ENCODE data around the gene ODAPH.
"Not testable (repeated sequence)": the region's sequence is repeated elsewhere in the genome, so short reads cannot be mapped to it uniquely, and the experiment has no call there.

The ODAPH gene

GRCh38 chr4:75542824-75543223 is 13.0 kb upstream of the ODAPH start:
- H3K27ac ChIP-seq, result no peak overlapping the region
- TF ChIP-seq ZFX (IDR thresholded peaks at IDR 0.05) (no peak), CTCF (conservative IDR thresholded peaks at IDR 0.05) (no peak)

- not testable (repeated sequence) for H3K27ac ChIP-seq
These were observed 11.6 kb upstream of the ODAPH start for GRCh38 chr4:75544220-75544619.

GRCh38 chr4:75544870-75545269 is 11.0 kb upstream of the ODAPH start:
- H3K27ac ChIP-seq, result no peak overlapping the region
- TF ChIP-seq CTCF (conservative IDR thresholded peaks at IDR 0.05) (no peak), ZFX (IDR thresholded peaks at IDR 0.05) (no peak)

GRCh38 chr4:75545526-75545925 is 10.3 kb upstream of the ODAPH start:
- TF ChIP-seq CTCF (conservative IDR thresholded peaks at IDR 0.05), result no peak
- TF ChIP-seq ZFX (IDR thresholded peaks at IDR 0.05), result no peak
- H3K27ac ChIP-seq, result no peak overlapping the region

- no peak for TF ChIP-seq CTCF (conservative IDR thresholded peaks at IDR 0.05)
- TF ChIP-seq ZFX (IDR thresholded peaks at IDR 0.05), result no peak
- no peak overlapping the region; the same call in 1 of the 2 replicates for H3K27ac ChIP-seq
These were observed 8.0 kb upstream of the ODAPH start for GRCh38 chr4:75547647-75548387.

- TF ChIP-seq ZFX (IDR thresholded peaks at IDR 0.05) (no peak), CTCF (conservative IDR thresholded peaks at IDR 0.05) (no peak)
- no peak overlapping the region for H3K27ac ChIP-seq
These were observed 6.8 kb upstream of the ODAPH start for GRCh38 chr4:75549019-75549418.

- no peak for TF ChIP-seq CTCF (conservative IDR thresholded peaks at IDR 0.05)
- TF ChIP-seq ZFX (IDR thresholded peaks at IDR 0.05), result no peak
- no peak overlapping the region for H3K27ac ChIP-seq
These were observed 3.4 kb upstream of the ODAPH start for GRCh38 chr4:75552452-75552851.

GRCh38 chr4:75557696-75558095 is 1.8 kb downstream of the ODAPH start:
- no peak overlapping the region for H3K27ac ChIP-seq
- TF ChIP-seq CTCF (conservative IDR thresholded peaks at IDR 0.05) (no peak), ZFX (IDR thresholded peaks at IDR 0.05) (no peak)
